IgD-negative memory B cell (primary cell): Measurements from ENCODE around the gene PNPLA6. TPM values are rescaled to one million over a fixed set of nuclear protein-coding genes. Genes with fewer than 3 reads are reported as not detected.

Source experiments
- H3K27ac Mint-ChIP-seq, 3 donors: one replicate each; pipeline ENCODE4 v1.8.0; 2020 to 2022; ENCODE audit warnings: mild to moderate bottlenecking in 3 of 3, mixed read lengths in 3 of 3, moderate library complexity in 1 of 3
- H3K27me3 Mint-ChIP-seq: one replicate; pipeline ENCODE4 v1.8.0; 2021; ENCODE audit warnings: mixed read lengths
- H3K36me3 Mint-ChIP-seq: one replicate; pipeline ENCODE4 v1.8.0; 2020; ENCODE audit warnings: mild to moderate bottlenecking, mixed read lengths
- H3K4me1 Mint-ChIP-seq, 3 donors: one replicate each; pipeline ENCODE4 v1.8.0; 2020 to 2022; ENCODE audit warnings: mixed read lengths in 3 of 3, mild to moderate bottlenecking in 1 of 3
- H3K4me3 Mint-ChIP-seq, 4 donors: one replicate each; pipeline ENCODE4 v1.8.0; 2020 to 2022; ENCODE audit warnings: mild to moderate bottlenecking in 4 of 4, mixed read lengths in 4 of 4, moderate library complexity in 3 of 4
- H3K9me3 Mint-ChIP-seq, 3 donors: one replicate each; pipeline ENCODE4 v1.8.0; 2020 to 2021; ENCODE audit warnings: mixed read lengths in 3 of 3, mild to moderate bottlenecking in 1 of 3
- polyA plus RNA-seq: library from polyadenylated mRNA; unstranded; fragments of 300-500 nt; fragmentation: Illumina TruSeq; gene quantifications from one replicate; pipeline ENCODE4 v1.2.3, GENCODE V29; 2021

The PNPLA6 gene
- polyA plus RNA-seq, 1 donor from 2014 or later: 12.5 TPM

DNA sequence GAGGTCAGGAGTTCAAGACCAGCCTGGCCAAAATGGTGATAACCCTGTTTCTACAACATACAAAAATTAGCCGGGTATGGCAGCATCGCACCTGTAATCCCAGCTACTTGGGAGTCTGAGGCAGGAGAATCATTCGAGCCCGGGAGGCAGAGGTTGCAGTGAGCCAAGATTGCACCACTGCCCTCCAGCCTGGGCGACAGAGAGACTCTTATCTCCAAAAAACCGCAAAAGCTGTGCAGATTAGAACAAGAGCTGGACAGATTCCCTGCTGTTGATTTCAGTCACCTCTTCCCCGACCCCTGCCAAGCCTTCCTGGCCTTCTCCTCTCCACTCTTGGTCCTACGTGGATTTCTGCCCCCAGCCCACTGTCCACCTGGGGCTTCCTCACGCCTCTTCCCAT is 68.4 kb downstream of the PNPLA6 start:
- Mint-ChIP-seq H3K27me3 (peaks cover 6% of the 10 kb centered on the region), H3K36me3 (peaks cover 2% of the 10 kb centered on the region), H3K9me3 (peaks cover 0 to 4% (median 0%) of the 10 kb centered on the region in 3 donors), H3K27ac (no peak overlapping the region), H3K4me3 (no peak overlapping the region), H3K4me1 (peaks cover 0 to 2% (median 0%) of the 10 kb centered on the region in 3 donors)

DNA sequence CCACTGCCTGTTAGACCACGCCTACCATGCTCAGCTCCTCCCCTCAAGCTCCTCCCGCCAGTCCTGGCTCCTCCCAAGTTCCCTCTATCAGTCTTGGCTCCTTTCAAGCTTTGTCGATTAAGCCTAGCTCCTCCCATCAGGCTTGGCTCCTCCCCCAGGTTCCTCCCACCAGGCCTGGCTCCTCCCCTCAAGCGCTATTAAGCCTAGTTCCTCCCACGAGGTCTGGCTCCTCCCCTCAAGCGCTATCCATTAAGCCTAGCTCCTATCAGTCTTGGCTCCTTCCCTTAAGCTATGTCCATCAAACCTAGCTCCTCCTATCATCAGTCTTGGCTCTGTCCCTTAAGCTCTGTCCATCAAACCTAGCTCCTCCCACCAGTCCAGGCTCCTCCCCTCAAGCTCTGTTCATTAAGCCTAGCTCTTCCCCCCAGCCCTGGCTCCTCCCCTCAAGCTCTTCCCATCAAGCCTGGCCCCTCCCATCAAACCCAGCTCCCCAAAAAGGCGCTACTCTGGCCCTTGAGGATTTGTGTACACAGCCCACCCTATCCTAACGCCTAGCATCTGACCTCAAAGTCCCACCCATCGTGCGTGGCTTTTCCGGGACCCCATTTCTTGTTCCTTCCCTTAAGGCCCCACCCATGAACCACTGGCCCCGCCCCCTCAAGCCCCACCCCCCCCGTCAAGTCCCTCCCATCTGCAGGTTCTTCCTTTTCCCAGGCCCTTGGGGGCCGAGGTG is 70.1 kb downstream of the PNPLA6 start:
- no peak overlapping the region for H3K4me3 Mint-ChIP-seq
- no peak overlapping the region for H3K27ac Mint-ChIP-seq
- H3K9me3 Mint-ChIP-seq: peaks cover 0 to 4% (median 0%) of the 10 kb centered on the region in 3 donors

DNA sequence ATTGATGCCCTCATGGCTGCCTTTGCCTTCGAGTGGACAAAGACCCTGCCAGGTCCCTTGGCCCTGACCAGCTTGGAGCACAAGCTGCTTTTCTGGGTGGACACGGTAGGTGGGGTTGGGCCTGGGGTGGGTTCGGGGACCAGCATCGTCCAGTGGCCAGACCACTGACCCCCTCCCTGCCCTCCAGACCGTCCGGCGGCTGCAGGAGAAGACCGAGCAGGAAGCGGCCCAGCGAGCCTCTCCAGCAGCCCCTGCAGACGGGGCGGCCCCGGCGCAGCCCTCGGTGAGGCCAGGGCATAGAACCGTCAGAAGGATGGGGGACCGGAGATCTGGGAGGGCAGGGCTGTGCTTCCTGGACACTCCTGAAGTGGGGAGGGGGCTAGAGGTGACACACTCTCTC is 70.8 kb downstream of the PNPLA6 start:
- Mint-ChIP-seq H3K4me3 (no peak overlapping the region), H3K4me1 (peaks cover 0 to 2% (median 0%) of the 10 kb centered on the region in 3 donors), H3K36me3 (peaks cover 2% of the 10 kb centered on the region), H3K27me3 (peaks cover 6% of the 10 kb centered on the region), H3K27ac (no peak overlapping the region), H3K9me3 (peaks cover 0 to 4% (median 0%) of the 10 kb centered on the region in 3 donors)

More for the DNA sequence above, 70.1 kb downstream of the PNPLA6 start:
- Mint-ChIP-seq H3K4me1 (peaks cover 0 to 2% (median 0%) of the 10 kb centered on the region in 3 donors), H3K36me3 (peaks cover 2% of the 10 kb centered on the region), H3K27me3 (peaks cover 6% of the 10 kb centered on the region)

DNA sequence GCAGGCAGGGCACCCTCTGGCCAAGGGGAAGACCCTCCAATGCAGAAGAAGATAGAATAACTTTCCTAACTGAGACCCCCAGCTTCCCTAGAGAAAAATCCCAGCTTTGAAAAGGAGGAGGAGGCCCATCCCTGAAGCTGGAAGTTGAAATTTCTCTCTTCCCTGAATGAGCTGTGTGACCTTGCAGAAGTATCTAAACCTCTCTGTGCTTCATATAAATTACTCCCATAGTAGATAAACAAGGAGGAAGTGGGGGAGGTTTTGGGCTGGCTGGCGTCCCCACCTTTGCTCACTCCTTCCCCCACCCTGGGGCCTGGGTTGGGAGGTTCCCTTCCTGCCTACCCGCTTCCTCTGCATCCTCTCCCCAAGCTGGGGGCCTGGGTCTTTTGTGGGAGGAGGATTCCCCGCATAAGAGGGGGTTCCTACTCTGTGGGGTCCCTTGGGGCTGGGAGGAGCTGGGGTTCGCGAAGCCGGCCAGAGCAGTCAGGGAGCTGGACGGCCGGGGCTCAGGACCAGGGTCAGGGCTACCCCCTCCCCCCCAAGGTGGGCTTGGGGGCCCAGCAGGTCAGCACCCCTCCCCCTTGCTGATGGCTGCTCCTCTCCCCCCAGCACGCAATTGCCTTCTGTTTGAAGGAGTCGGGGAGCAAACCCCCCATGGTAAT is 71.8 kb downstream of the PNPLA6 start:
- Mint-ChIP-seq H3K9me3 (peaks cover 0 to 4% (median 0%) of the 10 kb centered on the region in 3 donors), H3K27ac (no peak overlapping the region)

DNA sequence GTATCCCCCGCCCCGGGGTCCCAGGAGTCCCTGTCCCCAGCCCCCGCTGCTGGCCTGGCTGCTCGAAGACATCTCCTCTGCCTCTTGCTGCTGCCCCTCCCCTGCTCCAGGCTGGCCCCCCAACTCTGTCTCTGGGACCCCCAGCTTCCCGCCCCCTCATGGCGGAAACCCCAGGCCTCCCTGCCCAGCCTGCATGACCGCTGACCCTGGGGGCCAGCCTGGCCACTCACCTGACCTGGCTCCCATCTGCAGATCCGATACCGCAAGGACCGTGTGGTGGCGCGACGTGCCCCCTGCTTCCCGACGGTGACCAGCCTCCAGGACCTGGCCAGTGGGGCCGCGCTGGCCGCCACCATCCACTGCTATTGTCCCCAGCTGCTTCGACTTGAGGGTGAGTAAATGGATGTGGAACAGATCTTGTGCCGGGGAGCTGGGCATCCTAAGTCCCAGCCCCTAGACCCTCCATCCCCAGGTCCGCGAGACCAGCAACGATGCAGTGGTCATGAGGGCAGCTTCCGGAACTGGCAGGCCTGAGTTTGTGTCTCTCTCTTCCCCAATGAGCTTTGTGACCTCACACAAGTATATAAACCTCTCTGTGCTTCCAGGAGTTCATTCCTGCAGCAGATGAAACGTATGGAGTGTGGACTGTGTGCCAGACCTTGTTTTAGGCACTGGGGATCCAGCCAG is 72.5 kb downstream of the PNPLA6 start:
- Mint-ChIP-seq H3K27me3 (peaks cover 4% of the 10 kb centered on the region), H3K27ac (no peak overlapping the region), H3K36me3 (peaks cover 2% of the 10 kb centered on the region), H3K4me1 (peaks cover 0 to 2% (median 0%) of the 10 kb centered on the region in 3 donors), H3K4me3 (no peak overlapping the region), H3K9me3 (peaks cover 0 to 4% (median 0%) of the 10 kb centered on the region in 3 donors)

More for the DNA sequence above, 71.8 kb downstream of the PNPLA6 start:
- no peak overlapping the region for H3K4me3 Mint-ChIP-seq
- peaks cover 0 to 2% (median 0%) of the 10 kb centered on the region in 3 donors for H3K4me1 Mint-ChIP-seq
- peaks cover 2% of the 10 kb centered on the region for H3K36me3 Mint-ChIP-seq
- H3K27me3 Mint-ChIP-seq: peaks cover 4% of the 10 kb centered on the region

DNA sequence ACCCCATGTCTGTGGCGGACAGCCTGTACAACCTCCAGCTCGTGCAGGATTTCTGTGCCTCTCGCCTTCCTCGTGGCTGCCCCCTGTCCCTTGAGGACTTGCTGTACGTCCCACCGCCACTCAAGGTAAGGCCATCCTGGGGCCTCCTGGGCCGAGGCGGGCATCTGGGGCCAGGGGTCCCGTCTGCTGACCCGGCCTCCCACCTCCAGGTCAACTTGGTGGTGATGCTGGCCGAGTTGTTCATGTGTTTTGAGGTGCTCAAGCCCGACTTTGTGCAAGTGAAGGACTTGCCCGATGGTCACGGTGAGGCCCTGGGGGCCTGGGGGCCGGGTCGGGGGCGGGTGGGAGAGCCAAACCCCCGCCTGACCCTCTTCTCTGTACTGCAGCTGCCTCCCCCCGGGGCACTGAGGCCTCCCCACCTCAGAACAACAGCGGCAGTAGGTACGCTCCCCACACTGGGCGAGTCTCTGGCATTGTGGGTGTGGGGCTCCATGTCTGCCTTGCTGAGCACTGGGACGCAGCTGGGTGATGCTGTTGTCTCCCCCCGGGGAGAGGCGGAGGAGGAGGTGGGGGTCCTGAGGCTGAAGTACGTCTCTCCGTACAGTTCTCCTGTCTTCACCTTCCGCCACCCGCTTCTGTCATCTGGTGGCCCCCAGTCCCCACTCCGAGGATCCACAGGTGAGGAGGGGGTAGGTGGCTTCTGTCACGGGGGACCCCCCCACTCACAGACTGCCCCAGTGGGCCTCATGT is 75.1 kb downstream of the PNPLA6 start:
- no peak overlapping the region for H3K27ac Mint-ChIP-seq
- H3K27me3 Mint-ChIP-seq: no peaks in the 10 kb centered on the region
- H3K4me1 Mint-ChIP-seq: peaks cover 0 to 3% (median 0%) of the 10 kb centered on the region in 3 donors
- no peak overlapping the region for H3K4me3 Mint-ChIP-seq
- peaks cover 2% of the 10 kb centered on the region for H3K36me3 Mint-ChIP-seq
- H3K9me3 Mint-ChIP-seq: peaks cover 0 to 2% (median 0%) of the 10 kb centered on the region in 3 donors

Other genes with a start within 250 kb of the PNPLA6 start
- 0.53 TPM for gene INSR, start 241.3 kb upstream of the PNPLA6 start, polyA plus RNA-seq
- gene ARHGEF18, start 186.8 kb upstream of the PNPLA6 start, polyA plus RNA-seq: 12.6 TPM
- gene PEX11G, start 46.7 kb upstream of the PNPLA6 start, polyA plus RNA-seq: 2.8 TPM
- gene ZNF358, start 19.6 kb upstream of the PNPLA6 start, polyA plus RNA-seq: 1.3 TPM
- gene MCOLN1, start 13.1 kb upstream of the PNPLA6 start, polyA plus RNA-seq: 5.2 TPM
- gene CAMSAP3, start 60.1 kb downstream of the PNPLA6 start, polyA plus RNA-seq: 0.44 TPM
- gene XAB2, start 93.8 kb downstream of the PNPLA6 start, polyA plus RNA-seq: 9.7 TPM
- gene PET100, start 94.1 kb downstream of the PNPLA6 start, polyA plus RNA-seq: 232 TPM
- gene PCP2, start 98.0 kb downstream of the PNPLA6 start, polyA plus RNA-seq: not detected
- gene STXBP2, start 101.4 kb downstream of the PNPLA6 start, polyA plus RNA-seq: 70.2 TPM
- gene RETN, start 133.3 kb downstream of the PNPLA6 start, polyA plus RNA-seq: not detected
- 0.73 TPM for gene MCEMP1, start 141.4 kb downstream of the PNPLA6 start, polyA plus RNA-seq
- gene TRAPPC5, start 145.1 kb downstream of the PNPLA6 start, polyA plus RNA-seq: 219 TPM
- gene FCER2, start 166.4 kb downstream of the PNPLA6 start, polyA plus RNA-seq: 197 TPM
- gene CLEC4G, start 196.4 kb downstream of the PNPLA6 start, polyA plus RNA-seq: 0.43 TPM
- gene CD209, start 211.8 kb downstream of the PNPLA6 start, polyA plus RNA-seq: not detected
- not detected for gene CLEC4M, start 227.5 kb downstream of the PNPLA6 start, polyA plus RNA-seq